ENCODE results near the gene MRPS10.
A peak's percentile ranks its signal among the peaks of the same experiment; 100 is the strongest.

Gene MRPS10

DNA sequence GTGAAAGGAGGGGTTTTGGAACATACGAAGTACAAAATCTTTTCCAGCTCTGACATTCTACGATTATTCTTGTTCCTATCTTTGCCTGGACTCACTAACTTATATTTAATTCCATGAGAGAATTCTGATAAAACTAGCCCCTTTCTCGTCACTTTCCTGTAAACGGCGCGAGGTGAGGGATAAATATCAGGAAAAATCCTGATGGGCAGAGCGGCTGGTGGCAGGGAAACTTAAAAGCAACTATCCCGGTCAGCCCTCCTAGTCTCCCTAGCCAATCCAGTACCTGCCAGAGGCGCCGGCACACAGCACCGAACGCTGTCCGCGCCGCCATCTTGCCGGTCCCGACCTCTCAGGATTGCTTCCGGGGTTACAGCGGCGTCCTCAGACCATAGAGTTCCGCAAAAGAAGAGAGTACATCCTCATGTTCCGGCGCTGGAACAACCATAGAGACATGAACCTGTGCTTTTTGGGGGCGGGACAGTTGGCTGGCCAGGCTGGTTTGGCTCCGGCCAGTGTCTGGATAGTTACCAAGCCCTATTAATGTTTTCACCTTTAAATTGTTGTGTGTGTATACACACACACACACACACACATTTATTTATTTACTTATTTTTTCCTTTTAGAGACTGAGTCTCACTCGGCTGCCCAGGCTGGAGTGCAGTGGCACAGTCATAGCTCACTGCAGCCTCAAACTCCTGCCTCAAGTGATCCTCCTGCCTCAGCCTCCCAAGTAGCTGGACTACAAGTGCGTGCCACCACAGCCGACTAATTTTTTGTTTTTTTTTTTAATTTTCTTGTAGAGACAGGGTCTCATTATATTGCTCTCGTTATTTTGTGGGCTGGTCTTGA is at the start of gene MRPS10:
MRPS10 (minus strand) TSS at position 343 of the 849 bp plus-strand sequence; CDS start at position 331, 12 bp downstream.
- DNase-seq: peak; percentile 95

DNA sequence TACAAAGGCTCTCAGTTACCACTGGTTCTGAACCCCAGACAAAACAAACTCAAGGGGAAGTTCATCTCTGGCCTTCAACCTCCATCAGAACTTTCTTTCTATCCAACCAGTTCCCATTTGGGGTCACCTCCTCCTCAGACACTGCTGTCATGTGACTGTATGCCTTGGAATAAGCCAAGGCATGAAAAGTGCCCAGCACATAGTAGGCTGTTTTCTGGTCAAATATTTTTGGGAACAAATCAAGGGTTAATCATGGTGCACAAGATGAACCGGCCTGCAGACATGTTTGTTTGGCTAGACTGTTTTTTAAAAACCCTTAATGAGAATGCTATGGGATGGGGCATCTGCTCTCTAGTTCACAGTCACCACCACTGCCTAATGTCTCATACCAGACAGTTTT is 48.9 kb upstream of the MRPS10 start:
- no peak for DNase-seq

DNA sequence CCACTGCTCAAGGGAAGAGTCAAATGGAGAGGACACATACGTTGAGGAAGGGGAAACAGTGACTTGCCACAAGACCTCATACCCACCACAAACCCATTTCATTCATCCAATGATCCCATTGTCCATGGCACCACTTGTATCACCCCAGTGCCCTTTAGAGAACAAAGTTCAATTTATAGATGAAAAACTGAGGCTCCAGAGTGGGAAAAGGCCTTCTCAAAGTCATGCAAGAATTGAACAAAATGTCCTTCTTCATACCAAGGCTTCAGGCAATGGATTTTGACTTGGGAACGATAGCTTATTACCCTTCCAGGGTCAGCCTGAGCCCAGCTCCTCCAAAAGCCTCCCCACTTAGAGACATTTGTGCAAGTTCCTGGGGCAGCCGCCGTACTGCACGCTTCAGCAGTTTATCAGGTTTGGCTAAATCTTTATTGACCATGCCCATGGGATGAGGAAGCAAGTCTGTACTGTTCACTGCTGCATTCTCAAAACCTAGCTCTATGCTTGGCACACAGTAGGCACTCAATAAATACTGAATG is 47.3 kb upstream of the MRPS10 start:
- no peak for DNase-seq

DNA sequence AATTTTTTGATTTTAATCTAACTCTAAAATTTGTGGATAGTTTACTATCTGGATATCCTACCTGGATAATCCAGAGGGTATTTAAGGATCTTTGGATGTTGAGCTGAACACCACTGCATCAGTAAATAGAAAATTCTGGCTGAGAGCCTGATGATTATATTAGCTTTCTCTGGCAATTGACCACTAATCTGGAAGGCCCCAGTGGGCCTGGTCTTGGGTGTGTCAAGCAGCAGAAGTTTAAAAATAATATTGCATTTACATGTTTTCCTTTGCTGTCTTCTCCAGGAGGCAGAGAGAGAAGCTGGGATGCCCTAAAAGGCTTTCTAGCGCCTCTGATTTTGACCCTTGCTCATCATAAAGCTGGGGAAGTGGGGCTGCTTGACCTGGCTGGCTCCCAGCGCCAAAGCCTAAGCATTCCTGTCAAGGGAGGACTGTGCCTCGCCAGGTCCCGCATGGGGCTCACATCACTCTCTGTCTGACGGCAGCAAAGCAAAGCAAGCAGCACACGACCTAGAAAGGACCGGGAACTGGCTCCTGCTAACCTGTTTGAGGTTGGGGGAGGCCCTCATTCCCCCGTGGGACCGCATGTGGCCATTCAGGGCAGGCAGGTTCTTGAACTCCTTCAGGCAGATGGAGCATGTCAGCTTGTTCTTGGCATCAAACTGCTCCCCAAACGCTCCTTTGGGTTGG is 46.6 kb upstream of the MRPS10 start:
- DNase-seq: no peak

DNA sequence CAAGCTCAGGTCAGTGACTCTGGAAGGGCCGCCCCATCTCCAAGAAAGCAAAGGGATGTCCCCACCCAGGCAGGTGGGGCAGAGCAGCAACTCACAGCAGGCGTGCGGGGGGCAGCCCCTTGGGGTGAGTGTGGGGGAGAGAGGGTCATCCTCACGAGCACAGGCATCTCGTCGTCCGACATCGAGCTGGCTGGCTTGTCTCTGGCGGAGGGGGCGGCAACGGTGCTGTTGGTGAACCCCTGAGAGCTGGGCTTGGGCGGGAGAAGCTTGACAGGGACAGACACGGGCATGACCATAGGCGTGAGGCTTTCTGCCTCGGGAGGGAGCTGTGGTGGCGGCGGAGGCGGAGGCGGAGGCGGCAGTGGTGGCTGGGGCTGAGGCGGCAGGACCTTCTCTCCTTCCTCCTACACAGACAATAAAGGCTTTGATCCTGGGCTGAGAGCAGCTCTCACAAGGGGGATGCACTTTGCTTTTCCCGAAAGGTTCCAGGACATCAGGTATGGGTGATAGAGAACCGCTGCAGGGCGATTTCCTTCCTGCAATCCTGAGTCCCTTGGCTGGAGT is 45.6 kb upstream of the MRPS10 start:
- DNase-seq: no peak

DNA sequence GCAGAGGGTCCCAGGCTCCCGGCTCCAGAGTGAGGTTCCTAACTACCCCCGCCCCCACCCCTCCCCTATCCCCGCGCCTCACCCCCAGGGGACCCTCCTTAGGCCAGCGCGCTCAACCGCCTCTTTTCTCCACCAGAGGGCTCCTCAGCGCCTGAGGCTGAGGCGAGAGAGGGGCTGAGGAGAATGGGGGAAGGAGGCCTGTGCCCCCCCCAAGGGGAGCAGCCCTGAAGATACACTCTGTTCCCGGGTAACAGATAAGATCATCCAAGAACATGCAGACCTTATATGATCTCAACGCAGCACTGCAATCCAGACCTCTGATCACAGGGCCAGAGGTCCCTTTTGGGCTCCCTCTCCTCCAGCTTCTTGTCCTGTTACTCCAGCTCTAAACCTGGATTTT is 43.3 kb upstream of the MRPS10 start:
- DNase-seq: peak; percentile 37

DNA sequence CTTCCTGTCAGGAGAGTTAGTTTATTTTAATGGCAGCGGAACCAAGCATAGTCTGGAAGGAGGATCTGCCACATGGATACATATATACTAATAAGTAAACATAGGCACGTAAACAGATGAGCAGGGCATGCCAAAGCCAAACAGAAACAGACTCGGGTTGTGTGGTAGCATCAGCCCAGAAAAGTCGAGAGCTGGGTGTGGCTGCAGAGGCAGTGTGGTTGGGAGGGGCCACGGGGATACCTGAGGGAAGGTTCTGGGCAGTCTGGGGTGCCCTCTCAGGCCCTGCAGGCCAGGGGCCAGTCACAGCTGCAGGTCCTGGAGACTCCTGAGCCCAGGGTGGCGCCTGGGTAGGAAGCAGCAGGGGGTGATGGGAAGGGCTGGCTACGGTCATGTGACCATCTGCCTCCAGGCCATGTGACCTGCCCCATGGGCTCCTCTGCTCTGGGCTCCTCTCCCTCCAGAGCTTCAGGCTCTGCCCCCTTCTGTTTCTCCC is 42.8 kb upstream of the MRPS10 start:
- no peak for DNase-seq

DNA sequence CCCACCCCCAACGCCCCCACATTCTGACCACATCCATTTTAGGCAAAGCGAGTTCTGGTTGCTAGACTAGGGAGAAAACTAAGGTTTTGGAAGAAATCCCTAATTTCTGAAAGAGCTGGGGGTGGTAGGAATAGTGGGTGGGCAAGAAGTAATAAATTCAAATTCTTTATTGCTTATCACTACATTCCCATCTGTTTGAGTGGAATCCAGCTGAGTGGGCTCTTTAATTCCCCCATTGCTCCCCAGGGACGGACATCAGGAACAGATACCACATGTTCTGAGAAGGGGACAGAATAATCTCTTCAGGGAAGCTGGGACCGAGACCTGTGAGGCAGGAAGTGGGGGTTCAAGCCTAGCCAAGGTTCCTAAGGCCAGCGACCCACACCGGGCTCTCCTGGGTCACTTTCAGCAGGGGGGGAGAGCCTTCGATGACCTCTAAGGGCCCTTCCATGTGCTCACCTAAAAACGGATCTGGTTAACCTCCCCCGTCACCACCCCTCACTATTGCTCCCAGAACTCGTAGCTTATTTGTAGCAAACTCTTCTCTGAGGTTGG is 42.3 kb upstream of the MRPS10 start:
- DNase-seq: peak; percentile 52

DNA sequence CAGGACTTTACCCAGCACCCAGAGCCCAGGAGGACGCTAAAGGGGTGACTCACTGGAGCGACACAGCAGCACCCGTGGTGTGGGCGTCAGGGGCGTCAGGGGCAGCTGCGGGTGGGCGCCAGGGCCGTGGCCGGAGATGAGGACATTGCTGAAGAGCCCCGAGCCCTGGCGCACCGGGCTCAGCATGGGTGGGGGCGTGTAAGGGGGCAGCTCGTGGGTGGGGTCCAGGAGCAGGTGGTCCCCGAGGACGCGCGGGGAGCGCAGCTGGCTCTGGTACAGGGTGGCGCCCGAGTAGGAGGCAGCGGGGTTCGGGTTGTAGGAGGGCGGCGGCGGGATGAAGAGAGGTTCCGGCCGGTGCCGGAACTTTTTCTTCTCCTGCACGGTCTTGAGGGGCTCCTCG is 41.6 kb upstream of the MRPS10 start:
- DNase-seq: no peak

DNA sequence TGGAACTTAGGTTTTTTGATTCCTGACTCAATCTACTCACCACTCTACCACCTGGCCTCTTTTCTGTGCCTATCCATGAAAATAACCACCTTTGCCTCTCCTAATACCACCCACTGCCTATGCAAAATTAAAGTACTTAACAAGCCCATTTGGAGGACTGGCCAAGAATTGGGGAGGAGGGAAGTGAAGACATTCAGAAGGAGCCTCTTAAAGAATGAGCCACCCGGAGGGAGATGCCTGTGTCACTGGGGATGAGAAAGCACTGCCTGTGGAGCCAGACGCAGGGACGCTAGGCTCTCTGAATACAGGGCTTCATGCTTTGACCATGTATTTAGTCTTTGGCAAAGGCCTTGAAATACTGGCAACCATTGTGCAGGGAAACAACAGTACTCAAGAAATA is 40.0 kb upstream of the MRPS10 start:
- no peak for DNase-seq

DNA sequence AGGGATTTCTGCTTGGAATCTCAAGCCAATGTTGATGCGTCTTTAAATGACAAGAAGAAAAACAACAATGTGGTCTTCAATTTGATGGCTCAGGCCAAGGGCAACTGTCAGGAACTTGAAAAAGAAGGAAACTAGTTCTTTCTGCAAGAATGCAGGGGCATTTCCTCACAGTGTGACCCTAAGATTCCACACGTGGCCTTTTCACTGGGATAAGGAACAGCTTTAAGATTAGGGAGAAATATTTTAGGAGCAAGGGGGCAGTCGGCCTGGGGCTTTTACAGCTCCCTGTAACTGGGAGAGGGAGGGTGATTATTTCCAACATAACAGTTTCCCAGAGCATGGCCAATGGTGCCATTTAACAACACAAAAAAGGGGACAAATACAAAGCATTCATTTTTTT is 39.4 kb upstream of the MRPS10 start:
- DNase-seq: no peak

DNA sequence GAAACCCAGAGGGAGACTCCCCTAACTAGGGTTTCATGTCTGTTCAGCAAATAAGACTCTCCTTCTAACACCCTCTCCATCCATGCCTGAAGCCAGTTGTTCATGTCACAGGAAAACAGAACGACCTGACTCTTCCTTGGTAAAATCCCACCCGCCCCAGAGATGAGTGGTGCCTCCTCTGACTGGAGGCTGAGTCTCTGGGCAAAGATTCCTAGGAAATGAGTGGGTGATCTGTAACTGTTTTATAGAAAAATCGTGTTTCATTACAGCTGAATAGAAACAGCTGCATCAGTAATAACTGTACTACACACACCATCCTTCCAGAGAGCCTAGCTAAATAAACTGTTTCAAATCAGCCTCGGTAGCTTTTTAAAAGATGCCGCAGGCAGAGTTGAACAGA is 37.4 kb upstream of the MRPS10 start:
- DNase-seq: peak; percentile 26

DNA sequence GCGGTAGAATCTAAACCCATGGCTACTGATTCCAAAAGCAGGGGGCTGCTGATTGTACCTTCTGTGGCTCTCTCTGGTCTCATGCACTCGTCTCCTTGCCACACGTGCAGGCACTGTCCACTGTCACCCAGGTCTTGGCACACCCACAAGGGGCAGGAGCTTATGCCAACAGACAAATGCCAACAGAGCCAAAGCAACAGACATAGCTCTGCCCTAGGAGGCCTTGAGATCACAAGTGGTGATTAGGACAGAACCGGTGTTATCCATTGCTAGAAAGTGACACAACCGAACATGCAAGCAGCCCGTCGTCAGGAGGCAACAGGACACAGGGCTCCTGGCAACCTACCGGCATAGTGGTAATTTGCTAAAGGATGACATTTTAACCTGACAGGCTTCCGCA is 36.8 kb upstream of the MRPS10 start:
- no peak for DNase-seq

DNA sequence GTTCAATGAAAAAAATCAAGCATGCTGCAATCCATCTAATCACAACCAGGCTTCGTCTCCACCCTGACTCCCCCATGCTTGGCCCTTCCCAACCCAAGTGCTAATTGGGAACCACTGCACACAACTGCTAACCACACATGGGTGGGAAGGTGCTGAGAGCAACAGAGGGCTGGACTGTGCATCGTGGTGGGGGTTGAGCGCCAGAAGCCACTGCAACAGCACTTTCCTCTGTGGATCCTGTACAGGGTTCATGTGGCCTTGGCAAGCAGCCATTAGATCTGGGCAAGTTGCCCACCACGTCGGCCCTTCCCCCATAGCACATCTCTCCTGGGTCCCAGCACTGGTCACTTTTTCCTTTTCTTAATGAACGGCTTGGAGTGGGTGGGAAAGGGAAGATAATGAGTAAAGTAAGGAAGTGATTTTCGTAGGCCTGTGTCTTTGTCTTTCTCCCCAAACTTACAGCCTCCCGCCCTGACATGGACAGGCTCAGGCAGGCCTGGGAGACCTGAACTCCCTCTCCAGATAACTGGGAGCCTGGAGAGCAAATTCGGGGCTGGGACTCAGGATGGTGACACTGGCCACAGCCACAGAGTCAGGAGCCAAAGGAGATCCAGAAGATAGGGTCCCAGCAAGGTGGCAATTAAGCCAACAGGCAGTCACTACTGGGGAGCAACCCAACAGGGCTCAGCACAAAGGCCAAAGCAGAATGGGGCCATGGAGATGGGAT is 34.4 kb upstream of the MRPS10 start:
- peak; percentile 44 for DNase-seq

DNA sequence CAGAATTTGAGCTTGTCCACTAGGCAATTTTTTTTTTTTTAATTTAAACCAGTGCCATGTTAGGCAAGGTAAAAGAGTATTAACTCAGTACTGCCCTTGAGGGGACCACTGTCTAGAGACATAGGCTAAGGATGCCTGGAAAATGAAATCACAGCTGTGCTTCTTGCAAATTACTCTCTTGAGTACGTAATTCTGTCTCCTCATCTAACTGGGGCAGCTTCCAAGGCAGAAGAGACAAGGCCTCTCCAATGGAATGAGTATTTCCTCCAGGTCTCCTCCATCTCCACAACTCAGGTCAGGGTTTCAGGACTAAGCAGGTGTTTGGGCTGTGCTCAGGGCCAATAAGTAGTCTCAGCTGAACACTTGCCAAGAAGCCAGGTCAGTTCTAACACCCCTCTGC is 33.8 kb upstream of the MRPS10 start:
- DNase-seq: peak; percentile 44

DNA sequence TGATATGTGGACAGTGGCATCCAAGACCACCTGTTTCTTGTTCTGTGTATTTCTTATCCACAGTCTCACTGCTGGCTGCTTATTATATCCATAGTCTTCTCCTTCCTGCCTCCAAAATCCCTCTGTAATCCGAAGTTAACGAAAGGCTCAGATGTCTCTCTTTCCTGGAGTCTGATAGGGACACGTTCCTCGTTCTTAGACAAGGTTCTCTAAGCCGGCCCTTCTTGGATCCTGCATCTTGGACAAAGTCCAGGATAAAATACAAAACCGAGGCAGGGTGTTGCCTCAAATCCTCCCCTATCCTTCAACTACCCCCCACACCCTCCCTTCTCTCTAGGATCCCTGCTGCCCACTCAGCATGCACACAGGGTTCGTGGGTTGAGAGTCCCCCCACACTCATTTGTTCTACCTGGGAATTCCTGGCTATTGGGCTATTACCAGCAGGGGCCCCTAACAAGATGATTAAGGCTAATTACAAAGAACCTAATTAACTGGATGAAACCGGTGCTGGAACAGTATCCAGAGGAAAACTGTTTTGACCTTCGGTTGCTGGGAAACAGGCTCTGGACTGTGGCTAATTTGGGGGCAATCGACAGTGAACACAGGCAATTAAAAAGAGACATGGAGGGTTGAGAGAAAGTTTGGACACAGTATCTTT is 32.7 kb upstream of the MRPS10 start:
- no peak for DNase-seq

DNA sequence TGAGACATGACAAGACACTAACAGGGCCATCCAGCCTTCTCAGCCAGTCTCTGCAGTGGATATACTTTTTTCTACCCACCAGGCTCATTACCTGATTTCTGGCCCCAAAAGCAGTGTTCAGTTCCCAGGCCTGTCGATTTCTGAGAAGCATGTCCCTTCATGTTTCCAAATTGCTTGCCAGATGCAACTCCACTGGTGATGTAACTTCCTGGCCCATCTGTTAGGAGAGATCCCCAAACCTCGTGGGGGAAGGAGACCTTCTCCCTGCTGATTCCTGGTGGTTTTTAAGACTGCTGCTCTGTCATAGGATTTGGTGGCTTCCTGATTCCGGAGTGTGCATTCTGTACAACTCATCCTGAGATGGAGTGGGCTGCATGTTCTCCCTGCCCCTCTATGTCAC is 31.6 kb upstream of the MRPS10 start:
- DNase-seq: peak; percentile 41

DNA sequence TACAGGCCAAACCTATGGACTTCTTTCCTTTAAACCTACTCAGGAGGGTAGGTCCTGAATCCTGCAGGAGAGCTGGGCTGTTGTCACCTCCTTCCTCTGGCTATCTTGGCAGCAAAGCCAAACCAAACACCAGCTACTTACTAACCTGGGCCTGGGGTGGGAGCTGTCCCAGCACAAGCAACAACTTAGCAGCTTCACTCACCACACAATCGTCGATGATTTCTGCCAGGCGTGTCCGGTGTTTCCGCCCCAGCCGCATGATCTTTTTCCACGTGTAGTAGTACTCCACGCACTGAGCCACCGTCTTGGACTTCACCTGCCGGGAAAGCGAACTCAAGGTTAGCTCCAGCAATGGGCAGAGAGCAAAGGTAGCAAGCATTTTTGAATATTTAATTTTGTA is 25.4 kb upstream of the MRPS10 start:
- no peak for DNase-seq

DNA sequence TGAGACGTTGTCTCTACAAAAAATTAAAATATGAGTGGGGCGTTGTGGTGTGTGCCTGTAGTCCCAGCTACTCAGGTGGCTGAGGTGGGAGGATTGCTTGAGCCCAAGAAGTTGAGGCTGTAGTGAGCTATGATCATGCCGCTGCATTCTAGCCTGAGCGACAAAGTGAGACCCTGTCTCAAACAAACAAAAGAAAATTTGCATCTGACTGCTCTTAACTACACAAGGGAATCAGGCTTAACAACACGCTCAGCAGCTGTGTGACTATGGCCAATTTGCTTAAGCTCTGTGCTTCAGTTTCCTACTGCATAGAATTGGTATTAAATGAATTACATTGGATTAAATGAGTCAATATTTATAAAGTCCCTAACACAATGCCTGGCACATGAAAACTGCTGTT is 24.3 kb upstream of the MRPS10 start:
- DNase-seq: no peak

DNA sequence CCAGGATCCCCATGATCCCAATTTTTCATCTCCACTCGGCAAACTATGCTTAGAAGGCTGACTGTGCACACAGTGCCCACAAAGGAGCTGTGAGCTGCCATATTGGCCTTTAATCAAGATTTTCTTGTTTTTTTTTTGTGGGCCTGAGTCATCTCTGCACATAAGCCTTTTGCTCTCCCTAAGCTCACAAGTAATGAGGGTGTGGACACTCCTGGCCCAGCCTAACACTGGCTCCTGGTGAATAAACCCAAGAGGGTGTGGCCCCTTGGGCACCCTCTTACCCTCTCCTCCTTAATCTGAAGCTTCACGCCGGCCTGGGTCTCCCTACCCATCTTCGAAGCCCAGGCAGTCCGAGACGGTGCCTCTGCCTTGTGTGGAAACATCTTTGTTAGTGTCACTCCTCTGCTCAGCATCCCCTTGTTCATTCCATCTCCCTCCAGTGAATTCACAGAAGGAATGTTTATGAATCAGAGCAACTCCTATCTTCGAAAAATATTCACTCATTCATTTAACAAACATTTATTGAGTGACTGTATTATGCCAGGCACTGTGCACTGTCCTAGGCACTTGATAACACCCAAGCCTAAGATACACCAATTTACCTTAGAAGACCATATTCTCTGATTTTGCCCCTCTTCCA is 22.2 kb upstream of the MRPS10 start:
- DNase-seq: peak; percentile 42

DNA sequence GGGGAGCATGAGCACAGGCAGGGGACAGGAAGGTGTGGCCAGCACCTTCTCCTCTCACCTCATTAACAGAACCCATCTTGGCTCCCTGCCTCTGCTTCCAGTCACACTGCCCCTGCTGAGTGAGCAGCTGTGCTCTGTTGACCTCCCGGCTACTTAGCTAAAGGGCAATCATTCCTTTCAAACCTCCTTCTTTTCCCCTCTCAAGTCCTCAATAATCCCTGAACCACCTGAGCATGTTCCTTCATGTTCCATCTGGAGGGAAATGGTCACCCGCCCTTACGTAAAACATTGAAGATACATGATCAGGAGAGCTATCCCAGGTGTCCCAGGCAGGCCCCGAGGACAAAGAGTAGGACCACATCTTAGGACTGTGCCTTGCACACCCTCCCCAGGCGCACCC is 21.7 kb upstream of the MRPS10 start:
- no peak for DNase-seq

DNA sequence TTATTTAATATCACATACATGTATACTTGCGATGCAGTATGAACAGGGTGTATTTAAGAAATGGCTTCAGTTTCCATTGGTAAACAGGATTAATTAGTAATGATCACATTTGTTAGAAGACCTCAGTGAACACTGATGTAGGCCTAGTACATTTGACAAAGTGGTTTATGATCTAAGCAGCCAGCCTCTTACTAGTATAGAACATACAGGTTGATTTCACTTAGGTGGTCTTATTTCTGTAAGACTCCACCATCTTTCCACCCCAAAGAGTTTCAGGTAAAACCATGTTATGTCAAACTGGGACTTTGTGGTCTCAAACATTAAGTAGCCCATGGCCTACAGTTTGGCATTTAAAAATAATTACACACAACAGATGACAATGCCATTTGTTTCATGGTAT is 20.2 kb upstream of the MRPS10 start:
- no peak for DNase-seq
